DND-41 (cell line): ENCODE data around the gene KRTAP9-7.

ENCODE experiments used
- EZH2 ChIP-seq: IDR thresholded peaks from 3 replicates; pipeline ENCODE4 v1.6.1; 2012; ENCODE audit warnings: borderline replicate concordance, low read depth, mild to moderate bottlenecking, moderate library complexity, low read length, inconsistent platforms; ENCODE audit not compliant: severe bottlenecking
- TF ChIP-seq, protein P1 (sequence below): IDR thresholded peaks from 2 replicates; pipeline ENCODE4 v1.5.1; 2012; ENCODE audit warnings: borderline replicate concordance, low read length, moderate library complexity, mild to moderate bottlenecking; ENCODE audit not compliant: poor library complexity, severe bottlenecking; ENCODE audit errors: extremely low read depth

DNA sequence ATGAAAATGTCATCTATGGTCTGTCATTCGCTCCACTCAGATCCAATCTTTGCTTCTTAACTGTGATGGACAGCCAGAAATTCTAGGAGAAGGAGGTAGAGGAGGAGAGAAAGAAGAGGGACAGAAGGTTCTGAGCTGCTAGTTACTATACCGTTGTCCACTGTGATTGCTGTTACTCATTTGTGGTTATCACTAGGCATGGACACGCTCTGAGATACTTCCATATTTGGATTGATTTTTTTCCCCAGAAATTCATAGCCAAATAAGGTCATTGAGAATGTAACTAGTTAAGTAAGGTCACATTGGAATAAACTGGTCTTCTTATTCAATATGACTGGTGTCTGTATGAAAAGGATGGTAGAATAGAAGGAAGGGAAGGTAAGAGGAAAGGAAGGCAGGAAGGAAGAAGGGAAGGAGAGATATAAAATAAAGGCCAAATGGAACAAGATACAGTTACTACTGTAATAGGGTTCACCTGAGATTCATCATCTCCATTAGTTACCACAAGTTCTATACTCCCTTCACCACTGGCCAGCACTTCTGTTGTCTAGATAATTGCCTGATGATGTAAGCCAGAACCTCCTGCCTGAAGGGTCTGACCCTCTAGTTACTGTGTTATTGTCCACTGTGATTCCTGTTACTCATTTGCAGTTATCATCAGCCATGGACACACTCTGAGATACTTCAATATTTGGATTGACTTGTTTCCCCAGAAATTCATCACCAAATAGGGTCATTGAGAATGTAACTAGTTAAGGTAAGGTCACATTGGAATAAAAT is 2.9 kb downstream of the KRTAP9-7 start:
- TF ChIP-seq, protein P1, sequence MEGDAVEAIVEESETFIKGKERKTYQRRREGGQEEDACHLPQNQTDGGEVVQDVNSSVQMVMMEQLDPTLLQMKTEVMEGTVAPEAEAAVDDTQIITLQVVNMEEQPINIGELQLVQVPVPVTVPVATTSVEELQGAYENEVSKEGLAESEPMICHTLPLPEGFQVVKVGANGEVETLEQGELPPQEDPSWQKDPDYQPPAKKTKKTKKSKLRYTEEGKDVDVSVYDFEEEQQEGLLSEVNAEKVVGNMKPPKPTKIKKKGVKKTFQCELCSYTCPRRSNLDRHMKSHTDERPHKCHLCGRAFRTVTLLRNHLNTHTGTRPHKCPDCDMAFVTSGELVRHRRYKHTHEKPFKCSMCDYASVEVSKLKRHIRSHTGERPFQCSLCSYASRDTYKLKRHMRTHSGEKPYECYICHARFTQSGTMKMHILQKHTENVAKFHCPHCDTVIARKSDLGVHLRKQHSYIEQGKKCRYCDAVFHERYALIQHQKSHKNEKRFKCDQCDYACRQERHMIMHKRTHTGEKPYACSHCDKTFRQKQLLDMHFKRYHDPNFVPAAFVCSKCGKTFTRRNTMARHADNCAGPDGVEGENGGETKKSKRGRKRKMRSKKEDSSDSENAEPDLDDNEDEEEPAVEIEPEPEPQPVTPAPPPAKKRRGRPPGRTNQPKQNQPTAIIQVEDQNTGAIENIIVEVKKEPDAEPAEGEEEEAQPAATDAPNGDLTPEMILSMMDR: no peak
- TF ChIP-seq EZH2: no peak
